Endothelial cell of umbilical vein (primary cell): ENCODE data around the gene TMEM43.

ENCODE experiments used
- CTCF ChIP-seq, 2 donors: IDR thresholded peaks; 1 replicate in 1 of 2; 2 replicates in 1 of 2; pipeline ENCODE4 v1.5.1; 2011; ENCODE audit warnings: low read length in 2 of 2, mild to moderate bottlenecking in 2 of 2, moderate library complexity in 2 of 2, control low read depth in 1 of 2, inconsistent platforms in 1 of 2, low read depth in 1 of 2; ENCODE audit not compliant: insufficient read depth in 1 of 2; ENCODE audit errors: extremely low read depth in 1 of 2
- EZH2 ChIP-seq: IDR thresholded peaks from 2 replicates; pipeline ENCODE4 v1.6.1; 2012; ENCODE audit warnings: borderline replicate concordance, low read depth, mild to moderate bottlenecking, moderate library complexity, low read length, inconsistent platforms; ENCODE audit not compliant: severe bottlenecking

GRCh38 chr3:14139771-14140170 lies 14.9 kb downstream of the TMEM43 start:
- no peak for TF ChIP-seq EZH2
- no peak for TF ChIP-seq CTCF (IDR thresholded peaks at IDR 0.05; ENCODE audit: extremely low read depth in 1 of 2, insufficient read depth in 1 of 2, low read depth in 1 of 2, low read length in 2 of 2)
